Muscle of back (tissue), 11 donors: ENCODE measurements around the gene CPZ. TPM values are rescaled to one million over a fixed set of nuclear protein-coding genes. Genes with fewer than 3 reads are reported as not detected.
"Not testable (repeated sequence)": the region's sequence is repeated elsewhere in the genome, so short reads cannot be mapped to it uniquely, and the experiment has no call there.

Source experiments
- DNase-seq, 3 donors: peaks; one replicate each; pipeline versions ENCODE4 v3.0.0 to v3.0.0-alpha.2; 2013
- polyA plus RNA-seq, 10 donors: library from polyadenylated mRNA; unstranded; fragments of 120-200 nt; gene quantifications; one replicate each; pipeline ENCODE4 v1.2.1, GENCODE V29; 2013; ENCODE audit not compliant: insufficient read length in 10 of 10

CPZ gene
- polyA plus RNA-seq, 10 donors: 3.8 to 9.7 (median 6.3) TPM

- no peak for DNase-seq
These were observed 36.0 kb upstream of the CPZ start for GRCh38 chr4:8556341-8557150.

- no peak for DNase-seq
These were observed 35.2 kb upstream of the CPZ start for GRCh38 chr4:8557151-8558076.

DNA sequence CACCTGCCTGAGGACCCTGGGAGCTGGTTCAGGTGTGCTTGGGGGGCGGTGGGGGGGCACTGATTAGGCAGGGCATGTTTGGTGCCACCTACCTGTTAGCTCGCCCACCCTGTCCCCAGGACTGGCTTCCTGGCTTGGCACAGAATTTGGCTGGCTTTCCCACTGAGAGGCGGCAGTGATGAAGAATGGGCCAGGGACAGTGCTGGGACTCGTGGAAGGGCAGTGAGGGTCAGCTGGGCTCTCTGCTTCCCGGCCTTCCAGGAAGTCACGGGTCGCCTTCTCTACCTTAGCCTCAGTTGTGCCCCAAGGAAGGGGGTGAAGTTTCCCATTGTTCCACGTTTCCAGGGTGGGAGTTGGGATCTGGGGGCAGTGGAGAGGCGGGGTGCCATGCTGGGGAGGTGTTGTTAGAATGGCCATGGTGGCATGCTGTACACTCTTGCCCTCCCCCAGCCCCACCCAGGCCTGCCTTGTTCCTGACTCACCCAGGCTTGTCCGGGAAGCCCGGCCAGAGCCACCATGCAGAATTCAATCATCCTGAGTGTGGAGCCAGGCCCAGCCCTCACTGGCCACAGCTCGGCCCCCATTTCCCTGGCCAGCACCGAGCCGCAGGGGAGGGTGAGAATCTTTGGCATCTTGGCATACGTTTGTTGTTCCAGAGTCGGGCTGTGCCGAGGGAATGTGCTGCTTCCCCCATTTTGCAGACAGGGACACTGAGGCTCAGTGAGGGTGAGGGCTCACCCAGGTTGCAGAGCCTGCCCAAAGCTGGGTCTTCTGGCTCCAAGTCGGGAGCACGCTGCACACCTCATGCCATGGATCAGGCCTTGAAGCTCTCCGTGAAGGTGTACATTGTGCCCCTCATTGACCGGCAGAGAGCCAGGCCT is 34.2 kb upstream of the CPZ start:
- no peak for DNase-seq

- no peak for DNase-seq
These were observed 33.6 kb upstream of the CPZ start for GRCh38 chr4:8559011-8559410.

DNA sequence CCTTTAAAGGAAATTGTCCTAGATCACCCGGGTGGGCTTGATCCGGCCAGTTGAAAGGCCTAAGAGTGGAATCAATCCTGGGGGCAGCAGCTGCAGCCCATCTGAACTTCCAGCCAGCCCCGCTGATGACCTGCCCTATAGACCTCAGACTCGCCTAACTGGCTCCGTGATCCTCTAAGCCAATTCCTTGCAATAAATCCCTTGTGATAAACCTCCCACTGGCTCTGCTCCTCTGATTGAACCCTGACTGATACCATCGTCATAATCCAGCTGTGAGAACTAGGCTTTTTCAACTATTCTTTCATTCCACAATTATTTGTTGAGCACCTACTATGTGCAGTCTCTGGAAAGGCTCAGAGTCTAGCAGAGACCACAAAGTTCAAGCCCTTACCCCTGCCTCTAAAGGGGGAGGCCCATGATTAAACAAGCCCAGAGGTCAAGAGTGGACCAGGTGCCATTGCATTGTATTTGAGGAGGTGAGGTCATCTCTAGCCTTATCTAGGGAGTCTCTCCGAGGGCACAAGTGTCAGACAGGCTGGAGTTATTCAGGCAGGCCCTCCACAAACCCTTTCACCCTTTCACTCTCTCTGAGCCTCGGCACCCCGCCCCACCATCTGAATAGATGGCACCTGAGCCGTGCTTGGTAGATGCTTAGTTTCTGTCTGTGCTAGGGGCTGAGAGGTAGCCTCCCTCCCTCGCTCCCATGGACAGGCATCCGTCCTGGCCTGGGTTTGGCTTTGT is 32.9 kb upstream of the CPZ start:
- no peak for DNase-seq

GRCh38 chr4:8560265-8561047 is 32.1 kb upstream of the CPZ start:
- no peak for DNase-seq

GRCh38 chr4:8564595-8564994 is 28.0 kb upstream of the CPZ start:
- no peak for DNase-seq

- no peak for DNase-seq
These were observed 24.4 kb upstream of the CPZ start for GRCh38 chr4:8568068-8568668.

GRCh38 chr4:8570201-8570600 is 22.4 kb upstream of the CPZ start:
- DNase-seq: no peak

DNA sequence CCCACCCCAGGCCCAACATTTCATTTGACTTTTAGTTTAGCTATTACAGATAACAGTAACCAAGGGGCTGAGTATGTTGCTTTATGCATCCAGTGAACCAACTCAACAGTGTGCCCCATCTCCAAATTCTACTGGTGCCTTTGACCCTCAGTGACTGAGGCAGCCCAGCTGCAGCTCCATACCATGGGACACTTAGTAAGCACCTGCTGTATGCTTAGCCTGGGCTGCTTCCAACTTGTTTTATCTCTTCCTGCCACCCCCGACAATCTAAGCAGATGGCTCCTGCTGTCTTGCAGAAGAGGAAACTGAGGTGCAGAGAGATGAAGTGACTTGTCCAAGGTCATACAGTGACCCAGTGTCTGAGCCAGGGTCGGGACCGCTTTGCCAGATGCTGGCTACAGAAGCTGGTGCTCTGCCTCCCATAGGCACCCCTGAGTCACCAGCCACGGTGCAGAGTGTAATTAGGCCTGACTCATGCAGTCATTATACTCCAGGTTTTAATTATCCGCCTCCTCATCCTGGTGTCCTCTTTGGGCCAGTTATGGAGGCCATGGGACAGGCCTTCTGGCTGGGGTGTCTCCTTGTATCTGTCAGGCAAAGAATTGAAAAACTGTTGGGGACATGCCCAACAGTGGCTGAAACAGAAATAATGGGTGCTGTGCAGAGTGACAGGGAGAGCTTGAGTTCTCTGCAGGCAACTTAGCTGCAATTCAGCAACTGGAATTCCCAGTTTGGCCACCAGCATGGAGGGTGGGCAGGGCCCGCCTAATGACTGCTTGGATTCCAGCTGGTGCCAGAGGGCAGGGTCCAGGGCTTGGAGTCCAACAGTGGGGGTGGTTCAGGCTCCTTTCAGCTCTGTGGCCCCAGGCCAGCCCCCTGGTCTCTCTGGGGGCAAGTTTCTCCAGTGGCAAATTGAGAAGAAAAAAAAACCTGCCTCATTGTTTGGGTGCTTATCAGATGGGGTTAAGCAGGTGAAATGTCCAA is 20.6 kb upstream of the CPZ start:
- DNase-seq: no peak

GRCh38 chr4:8573266-8573665 is 19.3 kb upstream of the CPZ start:
- DNase-seq: no peak

- DNase-seq: no peak
These were observed 17.7 kb upstream of the CPZ start for GRCh38 chr4:8574796-8575370.

- DNase-seq: no peak
These were observed 17.1 kb upstream of the CPZ start for GRCh38 chr4:8575457-8575856.

DNA sequence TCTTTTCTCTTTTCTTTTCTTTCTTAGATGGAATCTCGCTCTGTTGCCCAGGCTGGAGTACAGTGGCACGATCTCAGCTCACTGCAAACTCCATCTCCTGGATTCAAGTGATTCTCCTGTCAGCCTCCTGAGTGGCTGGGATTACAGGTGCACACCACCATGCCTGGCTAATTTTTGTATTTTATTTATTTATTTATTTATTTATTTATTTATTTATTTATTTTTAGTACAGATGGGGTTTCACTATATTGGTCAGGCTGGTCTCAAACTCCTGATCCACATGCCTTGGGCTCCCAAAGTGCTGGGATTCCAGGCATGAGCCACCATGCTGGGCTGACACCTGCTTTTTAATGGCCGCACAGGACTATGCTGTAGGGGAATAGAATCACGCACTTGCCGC is 16.0 kb upstream of the CPZ start:
- not testable (repeated sequence) for DNase-seq

GRCh38 chr4:8577046-8577445 is 15.5 kb upstream of the CPZ start:
- no peak for DNase-seq

GRCh38 chr4:8577972-8578371 is 14.6 kb upstream of the CPZ start:
- no peak for DNase-seq

DNA sequence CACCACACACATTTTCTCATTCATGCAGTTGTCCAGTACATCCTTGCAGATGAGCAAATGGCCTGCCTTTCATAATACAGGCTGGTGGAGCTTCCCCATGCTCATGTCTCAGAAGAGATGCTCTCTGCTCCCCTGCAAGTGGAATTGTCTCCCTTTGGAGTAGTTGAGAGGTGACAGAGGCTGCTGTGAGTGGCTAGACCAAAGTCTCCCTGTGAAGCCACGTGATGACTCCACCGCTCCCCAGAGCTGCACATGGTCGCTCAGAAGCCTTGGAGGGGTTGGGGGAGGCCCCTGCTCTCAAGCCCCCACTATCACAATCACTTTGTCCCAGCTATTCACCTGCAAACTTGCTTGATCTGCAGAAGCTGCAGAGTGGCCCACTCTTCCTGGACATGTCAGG is 13.8 kb upstream of the CPZ start:
- no peak for DNase-seq
